Endometrium (tissue), 2 donors: ENCODE data around the gene ISM1.
A peak's percentile ranks its signal among the peaks of the same experiment; 100 is the strongest.
"Not testable (repeated sequence)": the region's sequence is repeated elsewhere in the genome, so short reads cannot be mapped to it uniquely, and the experiment has no call there.

Experiments
- FAIRE-seq: peaks from 2 replicates; lab custom pipeline; 2012; peaks lifted over from hg19 to GRCh38; lab: Jason Lieb, UNC
- donor health status: control.
- donor health status: control.

The ISM1 gene

DNA sequence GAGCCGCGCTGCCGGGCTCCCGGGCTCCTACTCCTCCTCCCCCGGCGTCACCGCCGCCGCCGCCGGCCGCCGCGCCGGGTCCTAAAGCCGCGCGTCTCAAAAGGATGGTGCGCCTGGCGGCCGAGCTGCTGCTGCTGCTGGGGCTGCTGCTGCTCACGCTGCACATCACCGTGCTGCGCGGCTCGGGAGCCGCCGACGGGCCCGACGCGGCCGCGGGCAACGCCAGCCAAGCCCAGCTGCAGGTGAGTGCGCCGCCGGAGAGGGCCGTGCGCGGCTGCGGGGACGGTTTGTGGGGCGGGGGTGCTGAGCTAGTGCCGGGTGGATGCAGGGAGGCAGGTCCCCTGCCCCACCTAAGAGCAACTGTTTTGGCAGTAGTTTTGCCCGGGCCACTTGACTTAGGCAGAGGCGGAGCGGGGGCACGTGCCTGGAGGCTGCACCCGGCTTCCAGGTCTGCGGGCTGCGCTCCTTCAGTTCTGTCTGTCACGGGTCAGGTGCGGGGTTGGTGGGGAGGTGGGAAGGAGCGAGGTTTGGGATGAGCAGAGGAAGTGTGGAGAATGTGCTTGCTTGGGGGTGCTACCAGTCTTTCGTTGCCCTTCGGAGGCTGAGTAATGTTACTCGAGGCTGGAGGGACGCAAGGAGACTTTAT is 722 bp downstream of the ISM1 start:
- FAIRE-seq: no peak

DNA sequence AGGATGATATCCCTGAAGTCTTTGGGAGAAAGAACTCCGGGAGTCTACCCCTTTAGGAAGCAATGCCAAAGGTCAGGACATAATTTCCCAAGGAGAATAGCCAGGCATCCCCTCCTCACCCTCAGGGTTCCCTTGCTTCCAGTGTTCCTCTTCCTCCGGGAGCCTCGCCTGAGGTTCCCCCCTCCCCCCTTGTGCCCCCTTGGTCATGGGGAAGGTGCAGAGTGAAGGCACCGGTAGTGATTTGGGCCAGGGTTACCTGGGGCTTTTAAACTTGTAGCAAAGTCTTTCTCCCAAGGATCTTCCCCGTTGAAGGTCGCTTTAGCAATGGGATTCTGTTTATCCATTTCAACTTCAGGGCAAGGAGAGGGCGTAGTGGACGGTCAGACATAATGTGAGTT is 1.2 kb downstream of the ISM1 start:
- no peak for FAIRE-seq

DNA sequence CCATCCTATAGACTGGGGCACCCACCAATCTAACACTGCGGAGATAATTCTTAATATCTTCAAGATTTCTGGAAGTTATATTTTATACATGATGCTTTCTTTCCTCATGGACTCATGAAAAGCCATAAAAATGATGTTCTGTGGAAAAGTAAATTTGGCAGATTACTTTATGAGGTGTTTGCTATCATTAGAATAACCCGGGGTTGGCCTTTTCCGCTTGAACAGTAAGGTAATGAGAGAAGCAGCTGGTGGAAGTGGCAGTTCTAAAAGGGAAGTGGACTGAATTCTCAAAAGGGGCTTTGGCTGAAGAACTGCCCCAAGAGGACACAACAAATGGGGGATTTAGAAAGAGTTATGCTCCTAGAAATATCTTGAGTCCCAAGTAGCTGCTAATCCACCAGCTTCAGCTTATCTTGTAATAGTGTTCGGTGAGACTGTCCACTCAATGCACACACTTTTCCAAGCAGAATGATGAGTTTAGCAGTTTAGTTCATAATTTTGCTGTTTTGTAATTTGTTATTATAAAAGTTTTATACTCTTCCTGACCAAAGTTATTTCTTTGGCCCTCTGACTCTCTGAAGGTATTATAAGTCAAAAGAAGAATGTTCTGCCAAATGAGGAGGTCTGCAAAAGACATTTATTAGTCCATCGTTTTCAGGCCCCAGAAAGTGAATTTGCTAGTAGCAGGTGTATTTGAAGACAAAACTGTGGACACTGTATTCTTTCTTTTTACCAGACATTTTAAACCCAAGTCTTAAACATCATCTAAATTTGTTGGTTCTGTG is 2.9 kb downstream of the ISM1 start:
- no peak for FAIRE-seq

GRCh38 chr20:13226367-13226766 is 5.3 kb downstream of the ISM1 start:
- FAIRE-seq: no peak

DNA sequence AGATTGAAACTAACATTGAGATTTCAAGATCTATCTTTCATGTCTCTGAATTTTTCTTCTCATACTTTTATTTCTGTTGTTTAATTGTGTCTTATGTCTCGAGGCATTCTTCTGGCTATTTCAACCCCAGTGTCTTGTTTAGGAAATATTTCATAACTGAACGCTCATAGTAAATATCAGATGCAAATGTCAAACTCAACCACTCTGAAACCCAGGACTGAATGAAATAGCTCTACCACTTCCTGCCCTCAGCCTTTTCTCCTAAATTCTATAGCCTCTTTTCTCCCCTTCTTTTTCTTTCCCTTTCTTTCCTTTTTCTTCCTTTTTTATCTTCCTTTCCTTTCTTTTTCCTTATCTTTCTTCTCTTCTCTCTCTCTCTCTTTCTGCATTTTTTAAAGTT is 7.7 kb downstream of the ISM1 start:
- no peak for FAIRE-seq

- FAIRE-seq: no peak
Measured at GRCh38 chr20:13229538-13229937, 8.5 kb downstream of the ISM1 start.

GRCh38 chr20:13231031-13231752 is 10.1 kb downstream of the ISM1 start:
- FAIRE-seq: no peak

DNA sequence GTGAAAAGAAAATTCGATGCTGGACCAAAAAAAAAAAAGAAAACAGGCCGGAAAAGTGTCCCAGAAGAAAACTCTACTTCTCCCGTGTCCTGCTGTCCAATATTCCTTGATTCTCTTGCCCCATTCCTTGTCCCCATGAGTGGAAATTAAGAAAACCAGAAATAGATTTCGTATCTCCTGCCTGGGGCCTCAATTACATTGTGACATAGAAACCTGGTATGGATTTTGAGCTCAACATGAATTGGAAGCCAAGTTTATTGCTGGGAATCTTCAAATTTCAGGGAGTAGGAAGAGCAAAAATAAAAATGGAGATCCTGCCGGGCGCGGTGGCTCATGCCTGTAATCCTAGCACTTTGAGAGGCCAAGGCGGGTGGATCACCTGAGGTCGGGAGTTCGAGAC is 11.9 kb downstream of the ISM1 start:
- no peak for FAIRE-seq

DNA sequence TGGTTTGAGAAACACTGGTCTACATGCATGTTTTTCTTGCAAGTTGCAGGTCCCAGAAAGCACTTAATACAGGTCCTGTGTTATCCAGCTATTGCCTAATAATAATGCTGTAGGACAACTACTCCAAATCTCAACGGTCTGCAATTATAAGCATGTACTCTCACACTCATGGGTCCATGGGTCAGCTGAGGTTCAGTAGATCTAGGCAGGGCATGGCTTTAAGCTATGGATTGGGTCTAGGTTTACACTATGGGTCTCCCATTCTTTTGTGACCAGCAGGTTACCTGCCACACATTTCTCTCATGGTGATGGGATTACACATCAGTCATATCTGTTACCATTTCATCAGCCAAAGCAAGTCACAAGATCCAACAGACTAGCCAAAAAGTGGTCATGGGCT is 13.9 kb downstream of the ISM1 start:
- no peak for FAIRE-seq

- not testable (repeated sequence) for FAIRE-seq
Measured at GRCh38 chr20:13236360-13236759, 15.3 kb downstream of the ISM1 start.

GRCh38 chr20:13236990-13237720 is 16.1 kb downstream of the ISM1 start:
- FAIRE-seq: no peak

- no peak for FAIRE-seq
Measured at GRCh38 chr20:13238001-13238653, 17.1 kb downstream of the ISM1 start.

DNA sequence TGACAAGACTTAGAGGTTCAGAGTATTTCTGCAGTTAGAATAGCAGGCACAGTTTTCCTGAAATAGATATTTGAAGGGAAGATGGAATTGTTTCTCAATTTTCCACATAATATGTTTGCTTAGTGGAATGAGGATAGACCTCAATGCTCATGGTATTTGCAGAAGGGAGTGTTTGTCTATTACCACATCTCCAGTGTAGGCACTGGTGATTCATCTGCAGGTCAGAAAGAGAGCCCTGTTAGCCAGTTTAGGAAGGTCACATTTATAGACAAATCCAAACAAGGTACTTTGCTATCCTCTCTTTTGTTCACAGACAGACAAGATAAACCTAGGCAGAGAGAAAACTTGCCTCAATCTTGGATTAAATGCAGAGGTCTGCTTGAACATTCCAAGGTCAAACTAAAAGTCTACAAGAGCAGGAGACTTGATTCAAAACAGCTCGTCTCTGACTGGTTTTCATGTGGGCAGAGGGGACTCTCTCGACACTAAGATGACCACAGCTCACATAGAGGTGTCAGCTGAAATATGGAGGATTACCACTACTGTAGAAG is 22.8 kb downstream of the ISM1 start:
- FAIRE-seq: no peak

DNA sequence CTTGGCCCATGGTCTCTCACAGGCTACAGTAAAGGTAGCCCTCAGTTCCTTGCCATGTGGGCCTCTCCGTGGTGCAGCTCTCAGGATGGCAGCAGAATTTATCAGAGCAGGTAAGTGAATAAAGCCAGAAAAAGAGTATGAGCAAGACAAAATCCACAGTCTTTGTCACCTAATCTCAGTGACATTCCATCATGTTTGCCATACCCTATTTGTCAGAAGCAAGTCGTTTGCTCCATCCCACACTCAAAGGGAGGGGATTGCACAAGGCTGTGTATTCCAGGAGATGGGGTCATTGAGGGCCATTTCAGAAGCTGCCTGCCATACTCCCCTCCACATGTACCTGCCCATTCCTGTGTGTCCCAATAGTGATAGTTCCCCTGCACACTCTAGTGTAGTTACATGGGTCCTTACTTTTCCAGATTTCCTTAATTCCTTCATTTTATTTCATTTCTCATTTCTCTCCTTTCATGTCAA is 24.2 kb downstream of the ISM1 start:
- FAIRE-seq: no peak

GRCh38 chr20:13249118-13249797 is 28.2 kb downstream of the ISM1 start:
- FAIRE-seq: peak; percentile 67

- no peak for FAIRE-seq
Measured at GRCh38 chr20:13249798-13250170, 28.7 kb downstream of the ISM1 start.

DNA sequence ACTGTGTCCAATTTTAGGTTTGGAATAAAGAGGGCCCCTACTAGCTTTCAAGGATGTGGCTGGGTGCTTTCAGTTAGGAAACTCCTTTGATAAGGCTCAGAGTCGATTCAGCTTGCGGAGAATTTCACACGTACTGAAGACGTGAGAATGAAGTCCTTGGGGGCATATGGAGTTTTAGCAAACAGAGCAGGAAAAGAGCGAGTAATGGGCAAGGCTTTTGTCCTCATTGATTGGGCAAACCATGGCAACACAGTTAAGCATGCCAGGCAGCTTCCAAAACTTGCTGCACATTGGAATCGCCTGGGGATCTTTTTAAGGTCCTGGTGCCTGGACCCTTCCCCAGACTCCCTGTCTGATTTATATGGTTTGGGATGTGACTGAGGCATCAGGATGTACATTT is 29.2 kb downstream of the ISM1 start:
- FAIRE-seq: no peak

- no peak for FAIRE-seq
Measured at GRCh38 chr20:13251106-13251903, 30.2 kb downstream of the ISM1 start.

DNA sequence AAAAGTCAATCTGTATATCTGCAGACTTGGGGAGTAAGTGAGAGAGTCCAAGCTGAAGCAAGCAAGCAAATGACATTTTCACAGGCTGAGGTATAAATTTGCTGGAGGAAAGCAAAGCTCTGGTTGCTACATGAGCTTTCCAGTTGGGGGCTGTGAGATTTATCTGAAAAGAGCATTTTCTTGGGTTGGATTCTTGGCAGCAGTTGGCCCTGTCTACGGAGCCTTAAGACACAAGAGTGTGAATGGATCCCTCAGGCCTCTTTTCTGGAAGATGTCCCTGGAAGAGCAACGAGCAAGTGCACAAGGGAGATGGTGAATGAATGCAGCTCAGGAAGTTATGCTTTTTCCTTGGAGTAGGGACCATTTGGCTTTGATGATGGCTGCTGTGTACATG is 30.8 kb downstream of the ISM1 start:
- FAIRE-seq: no peak

DNA sequence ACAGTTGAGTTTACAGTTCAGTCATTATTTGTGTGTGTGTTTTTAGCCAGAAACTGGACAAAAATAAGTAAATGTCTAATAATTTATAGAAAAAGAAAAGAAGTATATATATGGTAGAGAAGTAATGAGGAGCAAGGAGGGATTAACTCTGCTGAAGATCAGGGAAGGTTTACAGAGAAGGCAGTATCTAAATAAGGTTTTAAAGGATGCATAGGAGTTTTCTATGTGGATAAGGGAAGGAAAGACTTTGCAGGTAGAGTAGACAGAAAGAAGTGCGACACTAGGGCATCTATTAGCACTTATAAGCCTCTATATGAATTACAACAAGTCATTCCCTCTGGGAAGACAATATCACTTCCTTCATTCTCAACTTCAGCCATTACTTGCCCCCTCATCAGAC is 34.3 kb downstream of the ISM1 start:
- no peak for FAIRE-seq
